K562 (cell line): Measurements from ENCODE around the gene PASD1. TPM values are rescaled to one million over a fixed set of nuclear protein-coding genes. Genes with fewer than 3 reads are reported as not detected.

Source experiments
- ATAC-seq: fragments of 200-7000 bp; cut with Tn5 transposase; 3 replicates; pipeline ENCODE4 v1.9.1; 2020; ENCODE audit warnings: moderate library complexity
- BruUV-seq: library from RNA; stranded (reverse); fragments of 400-500 nt; replicated peaks from 2 replicates; lab custom pipeline; 2021; lab: Mats Ljungman, UMichigan
- CTCF ChIA-PET: fragments of 300-600 bp; formaldehyde crosslinking; extraction: SDS; loops from one replicate; lab custom pipeline; 2021; ENCODE audit warnings: low intra/inter-chr PET ratio; lab: Yijun Ruan, JAX
- POLR2A ChIA-PET: fragments of 300-600, 350-650 bp; sonication (Branson Sonifier 250); formaldehyde crosslinking; extraction: SDS; loops from one replicate; lab custom pipeline; 2021; ENCODE audit warnings: antibody characterized with exemption, inconsistent platforms; lab: Yijun Ruan, JAX
- DNase-seq, 4 experiments: peaks; one replicate each; pipeline versions ENCODE4 v3.0.0 to v3.0.0-alpha.2; 2011 to 2018; ENCODE audit warnings: low spot score in 3 of 4, mixed read lengths in 3 of 4; ENCODE audit errors: extremely low read depth in 1 of 4
- FAIRE-seq: peaks from 2 replicates; lab custom pipeline; 2011; peaks lifted over from hg19 to GRCh38; lab: Jason Lieb, UNC
- H2AFZ ChIP-seq: 2 replicates; pipeline ENCODE4 v1.6.0; 2011; ENCODE audit warnings: low read depth, low read length, control low read depth, inconsistent platforms
- H3K27ac ChIP-seq: fragments of 200-600 bp; 3 replicates; pipeline ENCODE4 v1.8.0; 2011; ENCODE audit warnings: low read depth, mild to moderate bottlenecking, control low read depth, inconsistent platforms, low read length, moderate library complexity, mixed read lengths; ENCODE audit errors: extremely low read depth
- H3K27me3 ChIP-seq, 2 experiments: fragments of 300-600 bp in 1 of 2; 2 replicates in 1 of 2; 3 replicates in 1 of 2; pipeline versions ENCODE4 v1.6.0 to v1.8.0; 2011; ENCODE audit warnings: inconsistent platforms in 2 of 2, low read length in 2 of 2, mild to moderate bottlenecking in 1 of 2, mixed read lengths in 1 of 2, moderate library complexity in 1 of 2; ENCODE audit not compliant: control insufficient read depth in 2 of 2, insufficient read depth in 2 of 2
- H3K36me3 ChIP-seq: fragments of 300-600 bp; 3 replicates; pipeline ENCODE4 v1.8.0; 2011; ENCODE audit warnings: mild to moderate bottlenecking, low read length, inconsistent platforms; ENCODE audit not compliant: control insufficient read depth, insufficient read depth
- H3K4me1 ChIP-seq, 2 experiments: fragments of 200-600 bp in 1 of 2; replicated peaks in 1 of 2; 2 replicates in 1 of 2; 3 replicates in 1 of 2; pipeline versions ENCODE4 v1.5.1 to v1.8.0; 2011; ENCODE audit warnings: inconsistent platforms in 2 of 2, low read length in 2 of 2, mild to moderate bottlenecking in 1 of 2, mixed read lengths in 1 of 2, moderate library complexity in 1 of 2; ENCODE audit not compliant: control insufficient read depth in 2 of 2, insufficient read depth in 2 of 2
- H3K4me2 ChIP-seq: 2 replicates; pipeline ENCODE4 v1.6.1; 2011; ENCODE audit warnings: low read length, control low read depth, inconsistent platforms, mixed read lengths; ENCODE audit not compliant: insufficient read depth
- H3K4me3 ChIP-seq: fragments of 200-600 bp; sonication (generic), shearing (Covaris generic); 2 replicates; pipeline ENCODE4 v1.5.1; 2016; ENCODE audit warnings: control low read depth, inconsistent platforms
- H3K79me2 ChIP-seq: fragments of 200-600 bp; 3 replicates; pipeline ENCODE4 v1.8.0; 2011; ENCODE audit warnings: low read length, inconsistent platforms; ENCODE audit not compliant: control insufficient read depth, insufficient read depth
- H3K9ac ChIP-seq, 2 experiments: 2 replicates each; pipeline versions ENCODE4 v1.6.0 to v1.6.1; 2011; ENCODE audit warnings: low read depth in 2 of 2, low read length in 2 of 2, control low read depth in 1 of 2, inconsistent platforms in 1 of 2, mild to moderate bottlenecking in 1 of 2, mixed read lengths in 1 of 2; ENCODE audit not compliant: insufficient read depth in 1 of 2
- H3K9me1 ChIP-seq: one replicate; pipeline ENCODE4 v1.6.0; 2011; ENCODE audit warnings: inconsistent platforms, mild to moderate bottlenecking, low read length, moderate library complexity; ENCODE audit not compliant: control insufficient read depth, insufficient read depth
- H3K9me3 ChIP-seq: replicated peaks from 2 replicates; pipeline ENCODE4 v1.5.1; 2011; ENCODE audit warnings: low read depth, low read length, inconsistent platforms; ENCODE audit not compliant: control insufficient read depth, insufficient read depth
- H4K20me1 ChIP-seq: replicated peaks from 2 replicates; pipeline ENCODE4 v1.6.1; 2011; ENCODE audit warnings: low read length, inconsistent platforms, mixed read lengths; ENCODE audit not compliant: control insufficient read depth, insufficient read depth
- ADNP ChIP-seq: fragments of 200-800 bp; sonication (Bioruptor generic); IDR thresholded peaks from 2 replicates; pipeline ENCODE4 v1.6.1; 2016; ENCODE audit warnings: missing genetic modification characterization, missing compliant biosample characterization
- ATF3 ChIP-seq, 2 experiments: fragments of 450-650 bp in 1 of 2; sonication (generic) in 1 of 2; formaldehyde crosslinking in 1 of 2; IDR thresholded peaks in 1 of 2; conservative IDR thresholded peaks in 1 of 2; 2 replicates each; pipeline versions ENCODE4 v1.6.1 to v1.8.1; 2016 to 2023; ENCODE audit warnings: mild to moderate bottlenecking in 2 of 2, moderate library complexity in 2 of 2, inconsistent platforms in 1 of 2, missing genetic modification reagents in 1 of 2
- HDAC6 ChIP-seq: IDR thresholded peaks from 2 replicates; pipeline ENCODE4 v1.6.1; 2012; ENCODE audit warnings: low read depth, mild to moderate bottlenecking, control low read depth, inconsistent platforms, low read length, moderate library complexity
- HMGN3 ChIP-seq: IDR thresholded peaks from 2 replicates; pipeline ENCODE4 v1.6.1; 2011; ENCODE audit warnings: borderline replicate concordance, low read depth, mild to moderate bottlenecking, mixed read lengths, low read length; ENCODE audit not compliant: insufficient read length; ENCODE audit errors: extremely low read depth
- KDM4B ChIP-seq, 2 experiments: fragments of 450-650 bp in 1 of 2; sonication (generic) in 1 of 2; IDR thresholded peaks; 2 replicates each; pipeline ENCODE4 v1.6.1; 2016 to 2017; ENCODE audit warnings: borderline replicate concordance in 2 of 2, antibody characterized with exemption in 1 of 2, low read depth in 1 of 2, mild to moderate bottlenecking in 1 of 2
- TEAD4 ChIP-seq, 2 experiments: sonication (generic) in 1 of 2; formaldehyde crosslinking in 1 of 2; IDR thresholded peaks; 2 replicates each; pipeline versions ENCODE4 v1.6.1 to v1.8.0; 2012 to 2022; ENCODE audit warnings: borderline replicate concordance in 1 of 2, inconsistent platforms in 1 of 2, low read length in 1 of 2, mild to moderate bottlenecking in 1 of 2, missing genetic modification reagents in 1 of 2
- ZFP1 ChIP-seq: fragments of 450-650 bp; formaldehyde crosslinking; IDR thresholded peaks from 2 replicates; pipeline ENCODE4 v1.4.0; 2020; ENCODE audit warnings: mild to moderate bottlenecking, mixed read lengths
- ZNF583 ChIP-seq: fragments of 250-450 bp; sonication (Bioruptor Pico); IDR thresholded peaks from 2 replicates; pipeline ENCODE4 v1.4.0; 2020
- ZNF740 ChIP-seq, 3 experiments: fragments of 200-800 bp in 1 of 3; sonication (Bioruptor generic) in 1 of 3; sonication (generic) in 1 of 3; formaldehyde crosslinking in 1 of 3; IDR thresholded peaks; 2 replicates each; pipeline versions ENCODE4 v1.6.1 to v1.8.0; 2016 to 2022; ENCODE audit warnings: mild to moderate bottlenecking in 2 of 3, missing compliant biosample characterization in 2 of 3, missing genetic modification characterization in 2 of 3, missing genetic modification reagents in 1 of 3
- WGBS: fragments of 100-300 bp; shearing (Covaris generic); methylation state at CpG from one replicate; pipeline ENCODE4 v1.1.6; 2016; ENCODE audit warnings: low coverage, mixed read lengths; ENCODE audit not compliant: insufficient coverage; ENCODE audit errors: missing lambda C conversion rate; 5-methylcytosine and 5-hydroxymethylcytosine counted together
- in situ Hi-C: fragments of 300-500 bp; cut with MboI; formaldehyde crosslinking; loops from 4 replicates; pipeline ENCODE4 v1.15.0; 2018; ENCODE audit warnings: inconsistent platforms, mixed read lengths
- intact Hi-C: fragments of 100-400 bp; cut with micrococcal nuclease; formaldehyde crosslinking; loops from 2 replicates; pipeline ENCODE4 v1.14.2; 2022
- polyA plus RNA-seq, 8 experiments: library from polyadenylated mRNA; depleted of rRNA in 4 of 8; stranded (reverse) in 5 of 8; unstranded in 3 of 8; fragments of >200 nt; fragmentation: Nextera tagmentation in 2 of 8; fragmentation: Illumina TruSeq in 1 of 8; extraction: Ambion mirVana in 2 of 8; extraction: Trizol in 1 of 8; gene quantifications; 2 replicates each; pipeline versions ENCODE4 v1.2.1 to v1.2.3, GENCODE V29; 2011 to 2014; ENCODE audit warnings: inconsistent platforms in 1 of 8, missing spikeins in 1 of 8
- total RNA-seq, 7 experiments: library from RNA; depleted of rRNA in 6 of 7; stranded (reverse); fragments of >200 nt in 6 of 7; fragmentation: Illumina TruSeq in 2 of 7; extraction: Trizol in 2 of 7; gene quantifications; 2 replicates each; pipeline versions ENCODE4 v1.2.1 to v1.2.3, GENCODE V29; 2011 to 2021; ENCODE audit warnings: low replicate concordance in 1 of 7

The PASD1 gene
- total and polyA plus RNA-seq, 9 of the 15 experiments (the other 6 are each of a cell fraction or from before 2014, with no cell fraction given): 1.7 to 12.8 (median 9.6) TPM

- Histone ChIP-seq H3K79me2 (no peaks in the 10 kb centered on the region), H3K9me3 (no peaks in the 10 kb centered on the region), H3K4me1 (no peaks in the 10 kb centered on the region), H3K9ac (no peak overlapping the region), H3K36me3 (no peaks in the 10 kb centered on the region), H3K27me3 (peaks cover 0 to 12% of the 10 kb centered on the region in 2 experiments; a peak in 3 of 5 replicates), H3K4me2 (no peak overlapping the region), H3K9me1 (no peaks in the 10 kb centered on the region), H2AFZ (no peak overlapping the region), H3K27ac (no peak overlapping the region), H4K20me1 (no peaks in the 10 kb centered on the region), H3K4me3 (no peak overlapping the region)
- no peak for TF ChIP-seq ZNF740 (CRISPR knock-in tag; IDR thresholded peaks at IDR 0.05)
- TF ChIP-seq ZNF740 (tag; IDR thresholded peaks at IDR 0.05): peak in 1 of 2 experiments; percentile 43; a peak in 1 of 4 replicates
- no peak for TF ChIP-seq KDM4B (IDR thresholded peaks at IDR 0.05; ENCODE audit: borderline replicate concordance in 2 of 2, low read depth in 1 of 2)
- ChIA-PET CTCF (no interaction called here), POLR2A (no interaction called here)
- BruUV-seq: no TSS peak
- intact Hi-C loops: loop anchor here (10.0 kb wide), 1 partner anchor 914 kb away; no protein-coding TSS in a partner anchor
- no peak for DNase-seq
- FAIRE-seq: no peak
- in situ Hi-C loops: loop anchor here (10.0 to 25.0 kb wide), 2 partner anchors 344 to 926 kb away; no protein-coding TSS in a partner anchor
- no peak for ATAC-seq
Observed at GRCh38 chrX:151688695-151689094, 125.2 kb downstream of the PASD1 start.

GRCh38 chrX:151692825-151693224 is 129.3 kb downstream of the PASD1 start:
- CTCF ChIA-PET: no interaction called here
- H3K9me3 ChIP-seq: no peaks in the 10 kb centered on the region
- peaks cover 0 to 32% of the 10 kb centered on the region in 2 experiments; a peak in 3 of 5 replicates for H3K27me3 ChIP-seq
- no peaks in the 10 kb centered on the region for H3K36me3 ChIP-seq
- DNase-seq (no peak), ATAC-seq (no peak), FAIRE-seq (no peak)
- H3K4me3 ChIP-seq: no peak overlapping the region
- no peak overlapping the region for H2AFZ ChIP-seq
- intact Hi-C loops: no loop called here
- POLR2A ChIA-PET: no interaction called here
- H3K4me1 ChIP-seq: no peaks in the 10 kb centered on the region; a peak in 1 of 5 replicates
- H3K4me2 ChIP-seq: no peak overlapping the region
- H3K79me2 ChIP-seq: no peaks in the 10 kb centered on the region
- H4K20me1 ChIP-seq: no peaks in the 10 kb centered on the region
- no peak overlapping the region for H3K9ac ChIP-seq
- in situ Hi-C loops: loop anchor here (25.0 kb wide), 1 partner anchor 931 kb away; no protein-coding TSS in a partner anchor
- no peaks in the 10 kb centered on the region for H3K9me1 ChIP-seq
- no peak overlapping the region for H3K27ac ChIP-seq
- 6% methylated on average over 6 of the region's 6 CpGs for WGBS
- BruUV-seq: no TSS peak
- TF ChIP-seq ADNP (no peak), ZNF583 (CRISPR knock-in tag) (no peak), HMGN3 (no peak), HDAC6 (no peak), ZFP1 (CRISPR knock-in tag) (no peak), ATF3 (IDR thresholded peaks at IDR 0.05) (no peak), ATF3 (CRISPR knock-in tag; conservative IDR thresholded peaks at IDR 0.05) (no peak), TEAD4 (IDR thresholded peaks at IDR 0.05; ENCODE audit: low read length) (no peak), TEAD4 (CRISPR knock-in tag; IDR thresholded peaks at IDR 0.05; ENCODE audit: borderline replicate concordance) (no peak)
